IMR-90 (cell line): ENCODE results near the gene MYCBPAP. TPM values are rescaled to one million over a fixed set of nuclear protein-coding genes. Genes with fewer than 3 reads are reported as not detected.

Source experiments
- ATAC-seq: fragments of 200-7000 bp; cut with Tn5 transposase; 2 replicates; pipeline ENCODE4 v1.9.1; 2020; ENCODE audit warnings: low read depth, mild to moderate bottlenecking, moderate library complexity
- BruUV-seq: library from RNA; stranded (reverse); fragments of 400-500 nt; replicated peaks from 2 replicates; lab custom pipeline; 2021; lab: Mats Ljungman, UMichigan
- CTCF ChIA-PET: fragments of 300-600 bp; formaldehyde crosslinking; extraction: SDS; loops from one replicate; lab custom pipeline; 2021; ENCODE audit warnings: antibody characterized with exemption; lab: Yijun Ruan, JAX
- POLR2A ChIA-PET: fragments of 300-600 bp; sonication (Branson Sonifier 250); formaldehyde crosslinking; loops from one replicate; lab custom pipeline; 2022; ENCODE audit warnings: antibody characterized with exemption; ENCODE audit not compliant: unreplicated experiment; lab: Charles Lee
- DNase-seq: peaks from one replicate; pipeline ENCODE4 v3.0.0; 2013
- H2AFZ ChIP-seq: replicated peaks from 2 replicates; pipeline ENCODE3; 2013; ENCODE audit warnings: low read length, mild to moderate bottlenecking; ENCODE audit not compliant: poor library complexity
- H2AK5ac ChIP-seq: 2 replicates; pipeline ENCODE4 v1.6.1; 2013; ENCODE audit warnings: low read depth, low read length, inconsistent platforms
- H2AK9ac ChIP-seq: replicated peaks from 2 replicates; pipeline ENCODE3; 2013; ENCODE audit warnings: mild to moderate bottlenecking, low read depth, low read length, moderate library complexity; ENCODE audit not compliant: poor library complexity
- H2BK120ac ChIP-seq: 2 replicates; pipeline ENCODE4 v1.6.1; 2013; ENCODE audit warnings: low read depth, low read length, inconsistent platforms
- H2BK15ac ChIP-seq: 3 replicates; pipeline ENCODE4 v1.6.1; 2013; ENCODE audit warnings: low read depth, low read length, inconsistent platforms
- H2BK20ac ChIP-seq: 2 replicates; pipeline ENCODE4 v1.6.1; 2013; ENCODE audit warnings: low read depth, mild to moderate bottlenecking, inconsistent platforms, low read length, moderate library complexity
- H2BK5ac ChIP-seq: 2 replicates; pipeline ENCODE4 v1.6.1; 2013; ENCODE audit warnings: mild to moderate bottlenecking, low read depth, low read length, inconsistent platforms; ENCODE audit not compliant: poor library complexity, severe bottlenecking
- H3K14ac ChIP-seq: replicated peaks from 2 replicates; pipeline ENCODE4 v1.6.1; 2013; ENCODE audit warnings: low read depth, low read length, inconsistent platforms
- H3K18ac ChIP-seq: 2 replicates; pipeline ENCODE4 v1.6.1; 2013; ENCODE audit warnings: low read depth, low read length, control low read depth
- H3K23ac ChIP-seq: 2 replicates; pipeline ENCODE4 v1.6.1; 2013; ENCODE audit warnings: low read depth, low read length, inconsistent platforms
- H3K27ac ChIP-seq: 2 replicates; pipeline ENCODE4 v1.5.1; 2013; ENCODE audit warnings: mild to moderate bottlenecking, control low read depth, low read length; ENCODE audit not compliant: insufficient read depth
- H3K27me3 ChIP-seq: 2 replicates; pipeline ENCODE4 v1.6.1; 2013; ENCODE audit warnings: low read length; ENCODE audit not compliant: control insufficient read depth, insufficient read depth
- H3K36me3 ChIP-seq: 2 replicates; pipeline ENCODE4 v1.6.1; 2013; ENCODE audit warnings: low read length, mixed read lengths; ENCODE audit not compliant: control insufficient read depth, insufficient read depth
- H3K4ac ChIP-seq: 2 replicates; pipeline ENCODE4 v1.6.1; 2013; ENCODE audit warnings: low read depth, low read length, inconsistent platforms
- H3K4me1 ChIP-seq: 2 replicates; pipeline ENCODE4 v1.6.1; 2013; ENCODE audit warnings: low read length, mixed read lengths; ENCODE audit not compliant: control insufficient read depth, insufficient read depth
- H3K4me2 ChIP-seq: 2 replicates; pipeline ENCODE4 v1.6.1; 2013; ENCODE audit warnings: low read depth, mild to moderate bottlenecking, control low read depth, low read length, moderate library complexity
- H3K4me3 ChIP-seq: 2 replicates; pipeline ENCODE4 v1.5.1; 2013; ENCODE audit warnings: low read depth, mild to moderate bottlenecking, control low read depth, low read length, moderate library complexity; ENCODE audit not compliant: insufficient read depth
- H3K56ac ChIP-seq: 2 replicates; pipeline ENCODE4 v1.6.1; 2013; ENCODE audit warnings: low read length, inconsistent platforms; ENCODE audit not compliant: insufficient read depth; ENCODE audit errors: extremely low read depth
- H3K79me1 ChIP-seq, 2 experiments: 2 replicates each; pipeline ENCODE4 v1.6.1; 2013; ENCODE audit warnings: low read length in 2 of 2, inconsistent platforms in 1 of 2, low read depth in 1 of 2
- H3K9ac ChIP-seq: 2 replicates; pipeline ENCODE4 v1.6.1; 2013; ENCODE audit warnings: low read depth, low read length, control low read depth
- H3K9me1 ChIP-seq: 2 replicates; pipeline ENCODE4 v1.6.1; 2013; ENCODE audit warnings: low read length, inconsistent platforms; ENCODE audit not compliant: insufficient read depth
- H3K9me3 ChIP-seq: 2 replicates; pipeline ENCODE4 v1.6.1; 2013; ENCODE audit warnings: low read length; ENCODE audit not compliant: control insufficient read depth, insufficient read depth
- H4K20me1 ChIP-seq: 2 replicates; pipeline ENCODE4 v1.6.1; 2013; ENCODE audit warnings: low read length, inconsistent platforms; ENCODE audit not compliant: insufficient read depth
- H4K5ac ChIP-seq: 2 replicates; pipeline ENCODE4 v1.6.1; 2013; ENCODE audit warnings: mild to moderate bottlenecking, low read depth, low read length, control low read depth
- H4K8ac ChIP-seq, 2 experiments: 2 replicates each; pipeline ENCODE4 v1.6.1; 2013; ENCODE audit warnings: low read depth in 2 of 2, low read length in 2 of 2, control low read depth in 1 of 2, inconsistent platforms in 1 of 2
- H4K91ac ChIP-seq: 2 replicates; pipeline ENCODE4 v1.6.1; 2013; ENCODE audit warnings: low read depth, low read length, inconsistent platforms; ENCODE audit not compliant: insufficient read depth
- CEBPB ChIP-seq: IDR thresholded peaks from 2 replicates; pipeline ENCODE4 v1.6.1; 2012; ENCODE audit warnings: low read depth, low read length, improper control_type of control experiment
- WGBS, 2 experiments: methylation state at CpG; one replicate each; pipeline versions ENCODE4 v1.1.5 to v1.1.7; 2013; ENCODE audit warnings: missing lambda C conversion rate in 2 of 2; ENCODE audit not compliant: insufficient read length in 1 of 2; ENCODE audit errors: extremely low coverage in 2 of 2; 5-methylcytosine and 5-hydroxymethylcytosine counted together
- dilution Hi-C: fragments of 300-500 bp; cut with HindIII; formaldehyde crosslinking; loops from one replicate; pipeline ENCODE4 v1.14.3; 2018; ENCODE audit warnings: low sequenced_read_pairs; ENCODE audit not compliant: unreplicated experiment
- in situ Hi-C: fragments of 300-500 bp; cut with MboI; formaldehyde crosslinking; loops from 3 replicates; pipeline ENCODE4 v1.14.3; 2019; ENCODE audit warnings: low sequenced_read_pairs, inconsistent platforms, mixed read lengths
- intact Hi-C: fragments of 100-400 bp; cut with micrococcal nuclease; formaldehyde crosslinking; loops from 2 replicates; pipeline ENCODE4 v1.10.0; 2022
- polyA plus RNA-seq, 3 experiments: library from polyadenylated mRNA; depleted of rRNA; stranded (reverse); fragments of >200 nt; gene quantifications; 2 replicates each; pipeline ENCODE4 v1.2.3, GENCODE V29; 2012; ENCODE audit warnings: low replicate concordance in 1 of 3
- total RNA-seq: library from RNA; depleted of rRNA; stranded (reverse); fragments of >200 nt; gene quantifications from 2 replicates; pipeline ENCODE4 v1.2.3, GENCODE V29; 2012

The MYCBPAP gene
- total and polyA plus RNA-seq, 2 of the 4 experiments (the other 2 are of a cell fraction), result 0.17 to 0.18 TPM

DNA sequence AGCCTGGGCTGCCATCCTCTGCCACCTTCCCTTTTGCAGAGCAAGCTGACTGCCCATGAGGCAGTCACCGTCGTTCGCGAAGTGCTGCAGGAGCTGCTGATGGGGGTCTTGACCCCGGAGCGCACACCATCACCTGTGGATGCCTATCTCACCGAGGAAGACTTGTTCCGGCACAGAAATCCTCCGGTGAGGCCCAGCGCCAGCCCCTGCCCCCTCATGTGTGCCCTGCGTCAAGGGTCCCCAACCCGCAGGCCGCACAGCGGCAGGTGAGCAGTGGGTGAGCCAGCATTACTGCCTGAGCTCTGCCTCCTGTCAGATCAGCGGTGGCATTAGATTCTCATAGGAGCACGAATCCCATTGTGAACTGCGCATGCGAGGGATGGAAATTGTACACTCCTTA lies 16.6 kb downstream of the MYCBPAP start:
- no peak overlapping the region for H3K4me2 ChIP-seq
- no peak overlapping the region for H3K23ac ChIP-seq
- H3K4me1 ChIP-seq, result no peaks in the 10 kb centered on the region
- H3K4ac ChIP-seq, result no peak overlapping the region
- no peak for TF ChIP-seq CEBPB
- DNase-seq (no peak), ATAC-seq (no peak)
- no peaks in the 10 kb centered on the region for H3K9me3 ChIP-seq
- ChIA-PET CTCF (no interaction called here), POLR2A (no interaction called here)
- no peak overlapping the region for H2AK9ac ChIP-seq
- no peaks in the 10 kb centered on the region for H4K20me1 ChIP-seq
- no peak overlapping the region for H2BK120ac ChIP-seq
- intact Hi-C loops (no loop called here), dilution Hi-C loops (no loop called here), in situ Hi-C loops (no loop called here)
- H4K8ac ChIP-seq, result no peak overlapping the region
- H3K4me3 ChIP-seq, result no peak overlapping the region
- BruUV-seq, result no TSS peak
- no peak overlapping the region for H2AK5ac ChIP-seq
- no peak overlapping the region for H3K27ac ChIP-seq
- H2BK5ac ChIP-seq, result no peak overlapping the region
- no peak overlapping the region for H4K5ac ChIP-seq
- 86% methylated on average over 4 of the region's 18 CpGs; no CpG with 5 or more reads in 1 of the 2 experiments for WGBS, 2 experiments
- no peak overlapping the region for H3K56ac ChIP-seq
- no peak overlapping the region for H4K91ac ChIP-seq
- no peak overlapping the region for H2BK20ac ChIP-seq
- no peaks in the 10 kb centered on the region for H3K36me3 ChIP-seq
- no peak overlapping the region for H3K18ac ChIP-seq
- no peak overlapping the region for H2BK15ac ChIP-seq
- peaks cover 40% of the 10 kb centered on the region for H3K27me3 ChIP-seq
- no peak overlapping the region for H3K14ac ChIP-seq
- no peaks in the 10 kb centered on the region for H3K79me1 ChIP-seq
- H3K9ac ChIP-seq, result no peak overlapping the region
- H2AFZ ChIP-seq, result no peak overlapping the region
- H3K9me1 ChIP-seq, result no peaks in the 10 kb centered on the region
